Stimulated activated CD8-positive, alpha-beta memory T cell treated with anti-CD3 and anti-CD28 coated beads, Interleukin-4, amount 100 ng/mL, for 1 hour (primary cell): ENCODE results near the gene IDI2.

ENCODE experiments used
- DNase-seq, 2 donors: peaks; one replicate each; pipeline ENCODE4 v3.0.0-alpha.2; 2020; ENCODE audit warnings: low read depth in 2 of 2, low spot score in 1 of 2

Gene IDI2

DNA sequence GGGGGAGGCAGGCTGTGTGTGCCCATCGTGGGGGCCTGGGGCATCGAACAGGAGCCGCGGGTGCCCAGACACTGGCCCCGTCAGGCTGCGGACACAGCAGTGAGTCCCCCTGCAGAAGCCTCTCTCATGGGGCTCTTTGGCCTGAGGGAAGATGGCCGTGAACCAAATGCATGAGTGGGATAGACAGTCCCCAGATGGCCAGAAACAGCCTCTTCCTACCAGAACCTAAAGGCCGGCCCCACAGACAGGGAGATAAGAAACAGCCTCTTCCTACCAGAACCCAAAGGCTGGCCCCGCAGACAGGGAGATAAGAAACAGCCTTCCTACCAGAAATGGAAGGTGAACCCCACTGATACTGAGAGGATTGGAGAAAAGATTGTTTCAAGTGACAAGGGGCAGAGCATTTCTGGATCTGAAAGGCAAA, 16.6 kb downstream of the IDI2 start:
- no peak for DNase-seq

DNA sequence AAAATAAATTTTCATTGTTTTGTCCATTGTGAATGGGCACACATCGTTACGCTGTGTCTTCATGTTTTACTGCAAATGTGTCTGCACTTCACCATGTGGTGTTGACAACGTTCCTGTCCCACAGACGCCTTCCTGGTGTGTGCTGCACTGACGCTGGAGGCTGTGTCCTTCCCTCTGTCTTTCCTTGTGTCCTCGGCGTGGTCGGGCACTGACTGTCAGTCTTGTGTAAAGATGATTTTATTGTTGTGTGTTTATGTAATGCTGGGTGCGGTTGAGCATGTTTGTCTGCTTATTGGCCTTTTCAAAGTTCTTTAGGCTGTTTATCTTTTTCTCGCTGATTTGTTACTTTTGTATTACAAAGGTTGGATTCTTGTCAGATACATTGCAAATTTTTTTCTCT, 18.1 kb downstream of the IDI2 start:
- no peak for DNase-seq

DNA sequence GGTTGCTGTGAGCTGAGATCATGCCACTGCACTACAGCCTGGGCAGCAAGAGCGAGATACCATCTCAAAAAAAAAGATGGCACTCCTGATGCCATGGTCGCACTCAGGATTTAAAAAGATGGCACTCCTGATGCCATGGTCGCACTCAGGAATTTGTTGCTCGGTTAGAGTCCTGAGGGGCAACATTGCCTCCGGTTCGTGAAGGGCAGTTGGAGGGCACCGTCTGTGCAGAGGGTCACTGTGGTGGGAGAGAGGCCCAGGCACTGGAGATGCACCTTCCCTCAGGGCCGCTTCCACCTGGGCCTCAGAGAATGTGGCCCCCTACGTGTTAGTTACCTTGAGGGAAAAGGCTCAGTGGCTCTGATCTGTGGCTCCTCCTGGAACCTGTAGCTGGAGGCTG, 19.1 kb downstream of the IDI2 start:
- no peak for DNase-seq

- DNase-seq: no peak
These were observed 21.6 kb downstream of the IDI2 start for GRCh38 chr10:1003884-1004670.

DNA sequence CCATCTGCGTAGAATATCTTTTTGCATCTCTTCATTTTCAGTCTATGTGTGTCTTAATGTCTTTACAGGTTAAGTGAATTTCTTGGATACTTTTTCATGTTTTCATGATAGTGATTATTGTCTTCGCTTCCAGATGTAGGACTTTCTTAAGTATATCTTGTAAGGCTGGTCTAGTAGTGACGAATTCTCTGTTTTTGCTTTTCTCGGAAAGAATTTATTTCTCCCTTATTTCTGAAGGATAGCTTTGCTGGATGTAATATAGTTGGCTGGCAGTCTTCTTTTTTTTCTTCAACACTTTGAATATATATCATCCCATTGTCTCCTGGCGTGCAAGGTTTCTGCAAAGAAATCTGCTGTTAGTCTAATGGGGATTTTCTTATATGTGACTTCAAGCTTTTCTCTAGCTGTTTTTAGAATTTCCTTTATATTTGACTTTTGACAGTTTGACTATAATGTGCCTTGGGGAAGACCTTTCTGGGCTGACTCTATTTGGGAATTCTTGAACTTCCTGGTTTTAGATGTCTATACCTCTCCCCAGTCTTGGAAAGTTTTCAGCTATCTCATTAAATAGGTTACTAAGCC, 23.1 kb downstream of the IDI2 start:
- DNase-seq: no peak

DNA sequence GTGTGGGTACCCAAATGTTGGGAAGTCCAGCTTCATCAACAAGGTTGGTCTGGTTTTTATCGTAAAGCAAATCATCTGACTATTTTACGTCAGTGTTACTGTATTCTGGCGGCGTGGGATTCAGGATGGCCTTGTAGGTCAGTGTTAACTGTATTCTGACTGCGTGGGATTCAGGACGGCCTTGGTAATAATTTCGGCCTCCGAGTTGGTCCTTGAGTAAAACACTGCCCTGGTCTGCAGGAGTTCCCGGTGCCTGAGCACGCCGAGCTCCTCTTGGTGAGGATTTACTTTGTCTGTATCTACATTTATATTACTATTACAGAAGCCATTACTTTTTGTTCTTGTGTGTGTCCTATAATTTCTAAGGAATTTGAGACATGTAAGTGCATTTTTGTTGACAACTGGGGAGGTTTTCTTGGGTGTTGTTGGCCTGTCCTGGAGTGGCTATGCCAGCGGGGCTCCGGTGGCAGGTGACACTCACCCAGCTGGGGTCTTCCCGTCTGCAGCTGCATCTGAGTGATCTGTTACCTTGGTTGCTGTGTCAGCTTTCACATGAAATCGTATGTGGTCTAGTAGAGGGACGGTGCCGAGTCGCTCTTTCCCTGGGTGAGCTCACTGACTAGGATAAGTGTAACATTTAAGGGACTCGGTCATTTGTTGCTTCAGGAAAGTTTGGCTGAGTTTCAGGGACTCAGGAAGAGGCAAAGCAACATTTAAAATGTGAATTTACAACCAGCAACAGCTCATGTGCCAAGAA, 28.2 kb downstream of the IDI2 start:
- DNase-seq: no peak

- DNase-seq: no peak
These were observed 29.6 kb downstream of the IDI2 start for GRCh38 chr10:996031-996430.

GRCh38 chr10:995559-995926, 30.1 kb downstream of the IDI2 start:
- no peak for DNase-seq

- DNase-seq: no peak
These were observed 30.7 kb downstream of the IDI2 start for GRCh38 chr10:994836-995558.

- no peak for DNase-seq
These were observed 32.8 kb downstream of the IDI2 start for GRCh38 chr10:992871-993270.

DNA sequence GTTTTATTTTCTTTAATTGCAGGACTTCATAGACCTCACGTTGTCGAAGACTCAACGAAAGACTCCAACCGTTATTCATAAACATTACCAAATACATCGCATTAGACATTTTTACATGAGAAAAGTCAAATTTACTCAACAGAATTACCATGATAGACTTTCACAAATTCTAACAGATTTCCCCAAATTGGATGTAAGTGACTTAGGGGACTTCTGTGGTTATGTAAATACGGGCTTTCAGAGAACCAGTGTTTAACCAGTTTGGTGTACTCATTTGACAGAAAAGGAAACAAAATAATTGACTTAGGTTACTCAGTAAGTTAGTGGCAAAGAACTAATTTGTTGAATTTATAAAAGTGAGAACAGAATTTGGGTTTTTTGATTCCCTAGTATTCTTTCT, 33.2 kb downstream of the IDI2 start:
- DNase-seq: no peak

GRCh38 chr10:990808-991207, 34.9 kb downstream of the IDI2 start:
- DNase-seq: no peak

GRCh38 chr10:988667-989545, 36.8 kb downstream of the IDI2 start:
- no peak for DNase-seq

GRCh38 chr10:987870-988666, 37.6 kb downstream of the IDI2 start, which contains the start of gene GTPBP4:
Gene GTPBP4 (plus strand): TSS chr10:988434. CDS start chr10:988480, 46 bp downstream.
- peak; percentile 94 to 96 for DNase-seq

GRCh38 chr10:987620-987869, 38.1 kb downstream of the IDI2 start:
- no peak for DNase-seq

- DNase-seq: no peak
These were observed 38.6 kb downstream of the IDI2 start for GRCh38 chr10:986881-987619.

- DNase-seq: no peak
These were observed 39.4 kb downstream of the IDI2 start for GRCh38 chr10:986137-986825.

DNA sequence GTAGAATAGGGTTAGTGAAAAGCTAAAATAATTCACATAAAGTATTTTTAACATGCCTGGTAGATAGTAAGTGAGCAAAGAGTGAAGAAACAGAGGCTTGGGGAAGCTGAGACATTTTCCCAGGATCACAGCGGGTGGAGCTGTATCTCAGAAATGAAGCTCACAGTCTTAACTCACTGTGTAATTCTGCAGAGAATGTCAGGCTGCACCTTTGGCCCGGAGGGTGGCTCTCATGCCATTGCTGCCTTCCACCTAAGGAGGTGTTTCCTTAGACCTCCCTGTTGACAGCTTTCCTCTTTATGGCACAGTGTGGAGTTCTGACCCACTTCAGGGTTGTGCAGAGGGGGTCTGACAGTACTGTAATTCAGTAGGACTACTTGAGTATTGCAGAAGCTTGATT, 40.3 kb downstream of the IDI2 start:
- no peak for DNase-seq
